Peyer's patch (tissue), 4 donors: Measurements from ENCODE around the gene PROZ. TPM values are rescaled to one million over a fixed set of nuclear protein-coding genes. Genes with fewer than 3 reads are reported as not detected.

Source experiments
- DNase-seq, 3 donors: peaks; one replicate each; pipeline ENCODE4 v3.0.0-alpha.2; 2017 to 2019
- H3K27ac ChIP-seq, 4 donors: fragments of 200-600 bp; sonication (generic); one replicate each; pipeline ENCODE4 v1.5.1; 2016 to 2019
- H3K27me3 ChIP-seq, 2 donors: fragments of 200-600 bp; sonication (generic); one replicate each; pipeline ENCODE4 v1.5.1; 2019
- H3K36me3 ChIP-seq, 3 donors: fragments of 200-600 bp; sonication (generic); one replicate each; pipeline ENCODE4 v1.5.1; 2016 to 2019
- H3K4me1 ChIP-seq, 4 donors: fragments of 200-600 bp; sonication (generic); one replicate each; pipeline ENCODE4 v1.5.1; 2016 to 2019
- H3K4me3 ChIP-seq, 4 donors: fragments of 200-600 bp; sonication (generic); 1 replicate in 3 of 4; 2 replicates in 1 of 4; pipeline ENCODE4 v1.5.1; 2016 to 2019; ENCODE audit warnings: mild to moderate bottlenecking in 1 of 4
- H3K9me3 ChIP-seq, 4 donors: fragments of 200-600 bp; sonication (generic); one replicate each; pipeline ENCODE4 v1.5.1; 2016 to 2019; ENCODE audit warnings: mild to moderate bottlenecking in 1 of 4
- CTCF ChIP-seq, 6 experiments: fragments of 450-650 bp in 4 of 6; fragments of 200-600 bp in 2 of 6; sonication (generic) in 1 of 6; IDR thresholded peaks; one replicate each; pipeline ENCODE4 v1.5.1; 2017 to 2019; ENCODE audit warnings: antibody characterized with exemption in 6 of 6, mild to moderate bottlenecking in 3 of 6, moderate library complexity in 1 of 6
- POLR2A ChIP-seq, 2 donors: fragments of 450-650 bp; IDR thresholded peaks; one replicate each; pipeline ENCODE4 v1.5.1; 2017; ENCODE audit warnings: antibody characterized with exemption in 2 of 2, mild to moderate bottlenecking in 2 of 2, moderate library complexity in 2 of 2
- total RNA-seq, 4 donors: library from RNA; depleted of rRNA; stranded (reverse); fragments of >200 nt; gene quantifications; one replicate each; pipeline ENCODE4 v1.1.0, GENCODE V29; 2016

The PROZ gene
- total RNA-seq, 4 donors from 2014 or later = 0.53 TPM; not detected in 3

- Histone ChIP-seq H3K4me1 (peaks cover 0 to 46% (median 11%) of the 10 kb centered on the region in 4 donors), H3K27ac (peak within 1 kb of the TSS; percentile 98 to 100 (median 98)), H3K27me3 (no peaks in the 10 kb centered on the region), H3K36me3 (peaks cover 0 to 11% (median 0%) of the 10 kb centered on the region in 3 donors), H3K9me3 (no peaks in the 10 kb centered on the region), H3K4me3 (peak within 1 kb of the TSS; percentile 69 to 98 (median 84))
- peak; percentile 66 to 69 for TF ChIP-seq POLR2A (IDR thresholded peaks at IDR 0.05)
- no peak for TF ChIP-seq CTCF (IDR thresholded peaks at IDR 0.05)
- peak; percentile 89 to 95 (median 95) for DNase-seq
These were observed 50.2 kb downstream of the PROZ start, which contains the start of gene PCID2 for GRCh38 chr13:113208421-113209335. Gene PCID2 (minus strand): TSS chr13:113208669. CDS start chr13:113208634, 35 bp downstream.

DNA sequence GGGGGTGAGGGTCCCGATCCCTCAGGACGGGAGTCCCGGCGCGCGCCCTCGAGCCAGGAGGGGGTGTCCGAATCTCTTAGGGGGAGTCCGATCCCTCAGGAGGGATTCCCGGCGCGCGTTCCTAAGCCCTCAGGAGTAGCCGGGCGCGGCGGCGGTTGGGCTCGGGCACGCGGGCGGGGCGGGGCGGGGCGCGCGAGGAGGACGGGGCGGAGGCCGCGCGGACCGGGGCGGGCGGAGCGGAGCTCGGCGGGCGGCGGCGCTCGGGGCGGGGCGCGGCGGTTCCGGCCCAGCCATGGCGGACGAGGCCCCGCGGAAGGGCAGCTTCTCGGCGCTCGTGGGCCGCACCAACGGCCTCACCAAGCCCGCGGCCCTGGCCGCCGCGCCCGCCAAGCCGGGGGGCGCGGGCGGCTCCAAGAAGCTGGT is 50.9 kb downstream of the PROZ start, which contains the start of gene CUL4A:
Gene CUL4A (plus strand): TSS at position 278 of the 423 bp plus-strand sequence. CDS start 15 bp downstream, at position 293.
- peaks cover 0 to 11% (median 0%) of the 10 kb centered on the region in 3 donors for H3K36me3 ChIP-seq
- peak; percentile 67 to 91 (median 89) for DNase-seq
- H3K27ac ChIP-seq = peak within 1 kb of the TSS; percentile 98 to 100 (median 98)
- no peaks in the 10 kb centered on the region for H3K27me3 ChIP-seq
- H3K4me1 ChIP-seq = peaks cover 0 to 46% (median 11%) of the 10 kb centered on the region in 4 donors
- no peaks in the 10 kb centered on the region for H3K9me3 ChIP-seq
- peak within 1 kb of the TSS; percentile 69 to 98 (median 84) for H3K4me3 ChIP-seq
- peak in 1 of 2 donors; percentile 13 for TF ChIP-seq POLR2A (IDR thresholded peaks at IDR 0.05)
- TF ChIP-seq CTCF (IDR thresholded peaks at IDR 0.05) = no peak

DNA sequence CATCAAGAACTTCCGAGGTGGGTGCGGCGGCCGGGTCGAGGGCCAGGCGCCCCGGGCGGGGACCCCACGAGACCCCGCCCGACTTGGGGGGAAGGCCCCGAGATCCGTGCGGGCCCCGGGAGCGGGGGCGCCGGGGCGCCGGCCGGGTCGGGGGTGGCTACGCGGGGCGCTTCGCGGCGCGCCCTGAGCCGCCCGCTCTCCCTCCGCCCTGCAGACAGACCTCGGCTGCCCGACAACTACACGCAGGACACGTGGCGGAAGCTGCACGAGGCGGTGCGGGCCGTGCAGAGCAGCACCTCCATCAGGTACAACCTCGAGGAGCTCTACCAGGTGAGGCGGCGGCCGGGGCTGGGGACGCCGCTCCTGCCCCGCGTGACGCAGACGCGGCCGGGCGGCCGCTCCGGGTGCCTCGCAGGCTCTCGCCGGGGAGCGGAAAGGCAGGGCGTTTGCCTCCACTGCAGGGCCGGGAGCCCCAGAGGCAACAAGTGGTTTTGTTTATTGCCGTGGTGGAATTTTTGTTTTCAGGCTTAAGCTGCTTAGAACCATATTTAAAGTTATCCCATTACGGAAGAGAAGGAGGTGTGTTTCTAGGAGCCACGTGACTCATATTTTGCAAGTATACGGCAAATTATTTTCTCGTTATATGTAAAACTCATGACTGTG is 51.4 kb downstream of the PROZ start:
- peaks cover 0 to 46% (median 11%) of the 10 kb centered on the region in 4 donors for H3K4me1 ChIP-seq

GRCh38 chr13:113210833-113211232 is 52.4 kb downstream of the PROZ start:
- Histone ChIP-seq H3K27ac (no peak overlapping the region), H3K9me3 (no peaks in the 10 kb centered on the region), H3K27me3 (no peaks in the 10 kb centered on the region), H3K36me3 (peaks cover 0 to 11% (median 0%) of the 10 kb centered on the region in 3 donors), H3K4me3 (no peak overlapping the region), H3K4me1 (peaks cover 0 to 42% (median 11%) of the 10 kb centered on the region in 4 donors)
- TF ChIP-seq POLR2A (IDR thresholded peaks at IDR 0.05) (no peak), CTCF (IDR thresholded peaks at IDR 0.05) (no peak)
- no peak for DNase-seq

More for the DNA sequence above, 51.4 kb downstream of the PROZ start:
- Histone ChIP-seq H3K9me3 (no peaks in the 10 kb centered on the region), H3K4me3 (peak overlapping the region; percentile 69 to 98 (median 84)), H3K27ac (peak overlapping the region; percentile 98 to 100 (median 98)), H3K27me3 (no peaks in the 10 kb centered on the region), H3K36me3 (peaks cover 0 to 11% (median 0%) of the 10 kb centered on the region in 3 donors)
- TF ChIP-seq POLR2A (IDR thresholded peaks at IDR 0.05) = peak; percentile 13 to 17
- TF ChIP-seq CTCF (IDR thresholded peaks at IDR 0.05) = peak in 3 of 6 experiments; percentile 7 to 26 (median 18)
- peak; percentile 72 to 87 (median 83) for DNase-seq

DNA sequence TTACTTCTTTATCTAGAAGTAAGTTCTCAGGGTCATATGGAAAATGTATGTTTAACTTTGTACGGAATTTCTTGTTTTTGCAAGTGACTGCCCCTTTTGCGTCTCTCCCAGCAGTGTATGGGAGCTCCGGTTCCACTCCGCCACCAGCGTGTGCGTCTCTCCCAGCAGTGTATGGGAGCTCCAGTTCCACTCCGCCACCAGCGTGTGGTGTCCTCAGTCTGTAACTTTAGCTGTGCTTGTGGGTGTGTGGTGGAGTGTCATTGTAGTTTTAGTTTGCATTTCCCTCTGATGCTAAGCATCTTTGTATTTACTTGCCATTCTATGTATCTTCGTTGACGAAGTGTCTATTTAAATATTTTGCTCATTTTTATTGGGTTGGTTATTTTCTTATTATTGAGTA is 53.3 kb downstream of the PROZ start:
- no peak for TF ChIP-seq POLR2A (IDR thresholded peaks at IDR 0.05)
- no peak for TF ChIP-seq CTCF (IDR thresholded peaks at IDR 0.05)
- Histone ChIP-seq H3K9me3 (no peaks in the 10 kb centered on the region), H3K4me3 (no peak overlapping the region), H3K4me1 (peaks cover 0 to 41% (median 11%) of the 10 kb centered on the region in 4 donors), H3K36me3 (peaks cover 0 to 11% (median 0%) of the 10 kb centered on the region in 3 donors), H3K27me3 (no peaks in the 10 kb centered on the region), H3K27ac (no peak overlapping the region)
- DNase-seq = no peak
